T-helper 17 cell (primary cell): Measurements from ENCODE around the gene SNRK. TPM values are rescaled to one million over a fixed set of nuclear protein-coding genes. Genes with fewer than 3 reads are reported as not detected.
A peak's percentile ranks its signal among the peaks of the same experiment; 100 is the strongest.

Source experiments
- ATAC-seq: fragments of 150-1000 bp; cut with Tn5 transposase; 2 replicates; pipeline ENCODE4 v1.10.0; 2021; ENCODE audit warnings: mild to moderate bottlenecking, moderate library complexity
- DNase-seq, 3 donors: peaks; one replicate each; pipeline versions ENCODE4 v3.0.0 to v3.0.0-alpha.2; 2020 to 2021
- H3K9me3 ChIP-seq: one replicate; pipeline ENCODE4 v1.7.0; 2013; ENCODE audit warnings: low read length, mild to moderate bottlenecking; ENCODE audit not compliant: control insufficient read depth, poor library complexity, severe bottlenecking
- H3K27ac Mint-ChIP-seq: one replicate; pipeline ENCODE4 v1.8.0; 2022; ENCODE audit warnings: mild to moderate bottlenecking, moderate library complexity, mixed read lengths
- H3K27me3 Mint-ChIP-seq: one replicate; pipeline ENCODE4 v1.8.0; 2022; ENCODE audit warnings: mixed read lengths
- H3K36me3 Mint-ChIP-seq: one replicate; pipeline ENCODE4 v1.8.0; 2022; ENCODE audit warnings: low read depth, mixed read lengths
- H3K4me1 Mint-ChIP-seq: one replicate; pipeline ENCODE4 v1.8.0; 2022; ENCODE audit warnings: mild to moderate bottlenecking, mixed read lengths
- H3K4me3 Mint-ChIP-seq: one replicate; pipeline ENCODE4 v1.8.0; 2022; ENCODE audit warnings: mild to moderate bottlenecking, moderate library complexity, mixed read lengths
- total RNA-seq, 4 donors: library from RNA in 2 of 4; stranded (reverse) in 2 of 4; gene quantifications; one replicate each; pipeline ENCODE4 v1.2.3 and lab custom pipeline; 2022 to 2026

Gene SNRK
- total RNA-seq, 2 donors from 2014 or later = 127 to 159 TPM

DNA sequence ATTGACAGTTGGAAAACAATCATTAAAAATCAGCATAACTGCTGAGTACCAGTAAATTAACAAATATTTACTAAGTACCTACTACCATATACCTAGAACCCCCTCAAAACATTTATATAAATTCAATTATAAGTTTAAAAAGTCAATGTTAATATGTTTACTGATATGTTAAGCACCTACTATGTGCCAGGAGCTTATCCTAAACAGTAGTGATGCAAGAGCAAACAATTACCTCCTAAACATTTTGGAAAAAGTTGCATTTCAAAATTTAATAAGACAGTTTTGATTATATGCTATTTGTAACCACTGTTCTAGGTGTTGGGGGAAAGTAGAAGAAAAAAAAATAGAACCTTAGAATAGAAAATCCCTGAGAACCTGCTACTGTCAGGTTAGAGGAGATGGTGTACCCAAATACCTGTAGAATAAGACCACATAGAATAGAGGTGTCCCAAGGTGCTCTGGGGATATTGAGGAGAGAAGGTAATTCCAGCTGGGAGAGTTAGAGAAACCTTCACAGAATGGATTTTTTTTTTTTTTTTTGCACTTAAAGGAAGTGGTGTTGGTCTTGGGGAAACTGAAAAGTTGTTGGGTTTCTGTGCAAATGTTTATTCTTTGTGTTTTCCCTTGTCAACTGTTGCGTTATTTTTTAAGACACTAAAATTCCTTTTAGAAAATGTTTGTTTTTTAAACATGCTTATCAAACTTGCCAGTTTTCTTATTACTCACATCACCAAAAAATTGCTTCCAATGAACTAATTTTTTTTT is 16.0 kb downstream of the SNRK start:
- peak overlapping the region; percentile 79 for H3K27ac Mint-ChIP-seq
- H3K36me3 Mint-ChIP-seq = peaks cover 13% of the 10 kb centered on the region
- H3K4me3 Mint-ChIP-seq = peak overlapping the region; percentile 73
- DNase-seq (no peak), ATAC-seq (no peak)
- peaks cover 45% of the 10 kb centered on the region for H3K4me1 Mint-ChIP-seq
- H3K9me3 ChIP-seq = no peaks in the 10 kb centered on the region
- no peaks in the 10 kb centered on the region for H3K27me3 Mint-ChIP-seq

DNA sequence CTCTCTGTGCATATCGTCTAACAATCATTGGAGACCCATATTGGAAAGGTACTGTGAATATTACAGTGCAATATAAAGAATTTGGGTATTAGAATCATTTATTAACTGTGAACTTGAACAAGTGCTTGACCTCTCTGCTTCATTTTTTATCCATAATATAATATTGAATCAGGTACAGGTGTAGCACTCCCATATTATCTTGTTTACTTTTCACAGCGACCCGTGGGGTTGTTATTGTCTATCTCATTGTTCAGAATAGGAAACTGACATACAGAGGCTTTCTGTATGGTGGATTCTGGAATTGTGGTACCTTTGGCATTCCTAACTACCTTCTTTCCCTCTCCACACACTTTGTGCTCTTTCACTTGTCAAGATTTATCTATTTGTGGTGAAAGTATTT is 17.8 kb downstream of the SNRK start:
- peak overlapping the region; percentile 79 for H3K27ac Mint-ChIP-seq
- ATAC-seq = no peak
- no peaks in the 10 kb centered on the region for H3K9me3 ChIP-seq
- H3K4me3 Mint-ChIP-seq = no peak overlapping the region
- H3K27me3 Mint-ChIP-seq = no peaks in the 10 kb centered on the region
- H3K4me1 Mint-ChIP-seq = peaks cover 48% of the 10 kb centered on the region
- DNase-seq = no peak
- peaks cover 19% of the 10 kb centered on the region for H3K36me3 Mint-ChIP-seq

DNA sequence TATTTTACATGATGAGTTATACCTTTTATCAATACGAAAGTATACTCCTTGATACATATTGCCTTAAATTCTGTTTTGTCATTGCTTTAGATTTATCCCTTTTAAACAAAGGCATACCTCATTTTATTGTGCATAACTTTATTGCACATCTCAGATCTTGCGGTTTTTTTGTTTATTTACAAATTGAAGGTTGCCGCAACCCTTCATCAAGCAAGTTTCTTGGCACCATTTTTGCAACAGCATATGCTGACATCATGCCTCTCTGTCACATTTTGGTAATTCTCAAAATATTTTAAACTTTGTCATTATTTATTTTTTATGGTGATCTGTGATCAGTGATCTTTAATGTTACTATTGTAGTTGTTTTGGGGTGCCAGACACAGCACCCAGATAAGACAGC is 20.9 kb downstream of the SNRK start:
- DNase-seq = no peak
- Mint-ChIP-seq H3K27me3 (no peaks in the 10 kb centered on the region), H3K4me1 (peaks cover 58% of the 10 kb centered on the region), H3K36me3 (peaks cover 17% of the 10 kb centered on the region), H3K27ac (peak overlapping the region; percentile 53), H3K4me3 (no peak overlapping the region)
- no peak for ATAC-seq
- no peaks in the 10 kb centered on the region for H3K9me3 ChIP-seq

DNA sequence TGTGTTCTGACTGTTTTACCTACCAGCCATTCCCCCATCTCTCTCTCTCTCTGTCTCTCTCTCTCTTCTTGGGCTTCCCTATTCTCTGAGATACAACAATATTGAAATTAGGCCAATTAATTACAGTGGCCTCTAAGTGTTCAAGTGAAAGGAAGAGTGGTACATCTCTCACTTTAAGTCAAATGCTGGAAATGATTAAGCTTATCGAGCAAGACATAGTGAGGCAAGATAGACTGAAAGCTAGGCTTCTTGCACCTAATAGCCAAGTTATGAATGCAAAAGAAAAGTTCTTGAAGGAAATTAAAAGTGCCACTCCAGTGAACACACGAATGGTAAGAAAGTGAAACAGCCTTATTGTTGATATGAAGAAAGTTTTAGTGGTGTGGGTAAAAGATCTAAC is 21.3 kb downstream of the SNRK start:
- ATAC-seq (no peak), DNase-seq (no peak)
- Mint-ChIP-seq H3K4me1 (peaks cover 56% of the 10 kb centered on the region), H3K4me3 (peak overlapping the region; percentile 68), H3K36me3 (peaks cover 17% of the 10 kb centered on the region), H3K27me3 (no peaks in the 10 kb centered on the region), H3K27ac (peak overlapping the region; percentile 53)
- H3K9me3 ChIP-seq = no peaks in the 10 kb centered on the region

- Mint-ChIP-seq H3K4me1 (peaks cover 43% of the 10 kb centered on the region), H3K27me3 (no peaks in the 10 kb centered on the region), H3K4me3 (no peak overlapping the region), H3K36me3 (peaks cover 12% of the 10 kb centered on the region), H3K27ac (peak overlapping the region; percentile 62)
- H3K9me3 ChIP-seq = no peaks in the 10 kb centered on the region
- ATAC-seq (no peak), DNase-seq (no peak)
Observed at GRCh38 chr3:43309372-43310305, 23.3 kb downstream of the SNRK start.

DNA sequence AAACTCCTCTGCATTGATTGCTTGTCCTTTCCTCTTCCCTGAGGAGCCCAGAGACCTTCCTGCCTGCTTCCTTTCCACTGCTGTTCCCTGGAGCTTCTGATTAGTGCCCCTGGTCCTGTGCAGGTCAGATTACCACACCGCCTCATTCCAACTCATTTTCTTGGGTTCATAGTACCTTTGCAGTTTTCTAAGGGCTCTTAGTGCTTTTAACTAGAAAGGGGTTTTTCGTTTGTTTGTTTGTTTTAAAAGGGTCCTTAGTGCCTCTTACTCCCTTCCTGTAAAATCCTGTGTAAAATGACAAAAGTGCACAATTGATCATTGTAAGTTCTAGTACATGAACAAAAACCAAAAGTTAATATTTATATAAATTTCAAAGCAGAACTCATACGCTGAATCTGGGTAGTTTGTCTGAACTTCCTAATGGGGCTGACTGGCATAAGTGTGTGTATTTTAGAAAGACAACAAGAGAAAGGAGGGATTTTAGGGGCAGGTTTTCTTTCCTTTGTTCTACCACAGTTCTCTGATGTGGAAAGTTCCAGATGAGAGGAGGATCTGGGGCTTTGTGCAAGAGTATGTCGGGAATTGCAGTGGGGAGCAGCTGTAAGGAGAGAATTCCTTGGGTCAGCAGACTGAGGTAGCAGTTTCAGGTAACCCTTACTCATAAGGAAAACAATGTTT is 30.6 kb downstream of the SNRK start:
- DNase-seq (no peak), ATAC-seq (no peak)
- peak overlapping the region; percentile 84 for H3K27ac Mint-ChIP-seq
- H3K4me3 Mint-ChIP-seq = peak overlapping the region; percentile 55
- H3K36me3 Mint-ChIP-seq = peaks cover 7% of the 10 kb centered on the region
- no peaks in the 10 kb centered on the region for H3K27me3 Mint-ChIP-seq
- peaks cover 39% of the 10 kb centered on the region for H3K4me1 Mint-ChIP-seq
- H3K9me3 ChIP-seq = no peaks in the 10 kb centered on the region

GRCh38 chr3:43317461-43318316 is 31.3 kb downstream of the SNRK start:
- peak; percentile 27 for ATAC-seq
- H3K4me3 Mint-ChIP-seq = peak overlapping the region; percentile 41
- peaks cover 44% of the 10 kb centered on the region for H3K4me1 Mint-ChIP-seq
- H3K36me3 Mint-ChIP-seq = peaks cover 7% of the 10 kb centered on the region
- no peak for DNase-seq
- H3K27ac Mint-ChIP-seq = peak overlapping the region; percentile 84
- no peaks in the 10 kb centered on the region for H3K27me3 Mint-ChIP-seq
- H3K9me3 ChIP-seq = no peaks in the 10 kb centered on the region

- peak overlapping the region; percentile 53 for H3K4me3 Mint-ChIP-seq
- H3K27ac Mint-ChIP-seq = peak overlapping the region; percentile 83
- peaks cover 48% of the 10 kb centered on the region for H3K4me1 Mint-ChIP-seq
- peaks cover 7% of the 10 kb centered on the region for H3K36me3 Mint-ChIP-seq
- DNase-seq (no peak), ATAC-seq (no peak)
- H3K27me3 Mint-ChIP-seq = no peaks in the 10 kb centered on the region
- H3K9me3 ChIP-seq = no peaks in the 10 kb centered on the region
Observed at GRCh38 chr3:43319376-43319775, 33.0 kb downstream of the SNRK start.

GRCh38 chr3:43319794-43320193 is 33.5 kb downstream of the SNRK start:
- no peaks in the 10 kb centered on the region for H3K27me3 Mint-ChIP-seq
- H3K4me1 Mint-ChIP-seq = peaks cover 49% of the 10 kb centered on the region
- H3K9me3 ChIP-seq = no peaks in the 10 kb centered on the region
- DNase-seq (no peak), ATAC-seq (no peak)
- H3K36me3 Mint-ChIP-seq = peaks cover 7% of the 10 kb centered on the region
- no peak overlapping the region for H3K4me3 Mint-ChIP-seq
- H3K27ac Mint-ChIP-seq = peak overlapping the region; percentile 83

- peak overlapping the region; percentile 83 for H3K27ac Mint-ChIP-seq
- DNase-seq (no peak), ATAC-seq (no peak)
- H3K4me1 Mint-ChIP-seq = peaks cover 48% of the 10 kb centered on the region
- H3K4me3 Mint-ChIP-seq = no peak overlapping the region
- no peaks in the 10 kb centered on the region for H3K9me3 ChIP-seq
- H3K36me3 Mint-ChIP-seq = peaks cover 7% of the 10 kb centered on the region
- no peaks in the 10 kb centered on the region for H3K27me3 Mint-ChIP-seq
Observed at GRCh38 chr3:43320288-43320687, 33.9 kb downstream of the SNRK start.

DNA sequence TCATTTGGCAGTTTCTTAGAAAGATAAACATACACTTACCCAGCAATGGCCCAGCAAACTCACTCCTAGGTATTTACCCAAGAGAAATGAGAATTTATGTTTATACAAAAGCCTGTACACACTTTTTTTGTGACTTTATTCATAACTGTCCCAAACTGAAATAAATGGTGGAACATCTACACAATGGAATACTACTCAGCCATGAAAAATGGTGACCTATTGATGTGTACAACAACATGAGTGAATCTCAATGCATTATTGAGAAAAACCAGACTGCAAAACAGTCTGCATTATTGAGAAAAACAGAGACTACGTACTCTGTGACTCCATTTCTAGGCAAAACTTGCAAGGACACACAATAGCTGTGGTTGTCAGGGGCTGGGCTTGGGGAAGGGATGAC is 37.2 kb downstream of the SNRK start:
- Mint-ChIP-seq H3K4me1 (peaks cover 55% of the 10 kb centered on the region), H3K27me3 (no peaks in the 10 kb centered on the region), H3K4me3 (no peak overlapping the region), H3K27ac (no peak overlapping the region), H3K36me3 (peaks cover 4% of the 10 kb centered on the region)
- ATAC-seq = no peak
- no peak for DNase-seq
- H3K9me3 ChIP-seq = no peaks in the 10 kb centered on the region

DNA sequence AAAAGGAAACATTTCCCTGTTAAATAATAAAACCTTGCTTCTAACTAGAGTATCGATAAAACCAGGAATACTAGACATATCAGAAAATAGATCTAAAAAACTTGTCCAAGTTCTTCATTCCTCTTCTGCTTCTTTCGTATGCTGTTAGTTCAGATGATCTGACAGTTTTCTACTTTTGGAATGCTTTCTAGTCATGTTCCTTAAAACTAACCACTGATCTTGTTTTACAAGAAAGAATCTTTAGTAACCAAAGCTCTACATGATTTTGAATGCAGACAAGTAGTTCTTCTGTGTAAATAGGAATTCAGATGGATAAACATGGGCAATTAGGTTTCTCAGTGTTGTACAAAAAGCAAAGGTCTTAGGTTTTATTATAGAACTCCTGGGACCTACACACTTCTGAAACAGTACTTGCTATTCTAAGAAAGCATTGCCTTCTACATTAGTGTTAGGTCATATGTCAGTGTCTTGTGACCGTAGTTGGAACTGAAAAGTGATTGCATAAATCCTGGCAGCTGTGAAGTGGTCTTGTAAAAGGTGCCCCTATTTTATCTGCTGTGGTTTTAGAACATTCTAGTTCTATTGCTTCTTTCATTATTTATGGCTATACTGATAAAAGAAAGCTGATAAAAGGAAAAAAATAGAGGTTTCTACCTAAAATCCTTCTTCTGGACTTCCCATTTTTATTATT is 40.7 kb downstream of the SNRK start:
- Mint-ChIP-seq H3K27ac (peak overlapping the region; percentile 94), H3K36me3 (peaks cover 4% of the 10 kb centered on the region), H3K27me3 (no peaks in the 10 kb centered on the region), H3K4me3 (peak overlapping the region; percentile 58), H3K4me1 (peaks cover 47% of the 10 kb centered on the region)
- no peaks in the 10 kb centered on the region for H3K9me3 ChIP-seq
- ATAC-seq (peak; percentile 36), DNase-seq (no peak)
